HUDEP-2 (cell line): ENCODE results near the gene ENAH.
"Not testable (repeated sequence)": the region's sequence is repeated elsewhere in the genome, so short reads cannot be mapped to it uniquely, and the experiment has no call there.

ENCODE experiments used
- DNase-seq, 76 experiments: peaks; one replicate each; lab custom pipeline; 2025; ENCODE audit not compliant: unreplicated experiment in 76 of 76; lab: John Stamatoyannopoulos, UW

ENAH gene

DNA sequence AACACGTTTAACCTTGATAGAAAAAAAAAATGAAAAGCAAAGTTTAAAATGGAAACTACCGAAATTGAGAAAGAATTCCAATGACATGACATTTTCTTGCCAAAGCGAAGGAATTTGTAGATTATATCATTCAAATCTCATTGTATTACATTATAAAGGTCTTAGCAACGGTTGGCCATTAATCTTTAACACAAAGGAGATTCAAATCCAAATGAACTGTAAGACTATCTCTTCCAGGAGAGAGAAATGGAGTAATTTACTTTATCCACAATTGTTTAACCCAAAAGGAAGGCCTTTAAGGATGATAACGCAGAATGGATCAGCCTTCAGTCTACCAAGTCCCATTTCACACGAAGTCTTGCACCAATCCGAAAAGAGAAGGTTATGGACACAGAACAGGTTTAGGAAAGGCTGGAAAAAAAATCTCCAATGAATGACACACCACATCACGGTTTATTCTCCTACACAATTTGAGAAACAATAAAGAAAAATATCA lies 1.5 kb downstream of the ENAH start:
- no peak for DNase-seq

DNA sequence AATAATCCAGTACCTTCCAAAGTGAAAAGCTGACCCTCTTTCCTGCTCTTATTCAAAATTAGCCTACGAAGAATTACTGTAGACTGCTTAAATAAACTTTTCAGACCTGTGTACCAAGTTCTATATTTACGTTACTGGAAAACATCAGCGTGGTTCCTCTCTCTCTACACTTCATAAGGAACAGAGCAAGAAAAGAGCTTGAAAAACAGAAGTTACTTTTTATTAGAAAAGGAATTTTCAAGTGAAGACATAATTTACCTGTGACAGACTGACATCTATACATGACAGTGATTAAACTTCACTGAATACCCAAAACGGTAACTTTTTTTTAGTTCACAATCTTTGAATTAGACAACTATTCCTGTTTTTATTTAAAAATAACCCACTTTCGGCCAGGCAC lies 2.7 kb downstream of the ENAH start:
- DNase-seq = no peak

DNA sequence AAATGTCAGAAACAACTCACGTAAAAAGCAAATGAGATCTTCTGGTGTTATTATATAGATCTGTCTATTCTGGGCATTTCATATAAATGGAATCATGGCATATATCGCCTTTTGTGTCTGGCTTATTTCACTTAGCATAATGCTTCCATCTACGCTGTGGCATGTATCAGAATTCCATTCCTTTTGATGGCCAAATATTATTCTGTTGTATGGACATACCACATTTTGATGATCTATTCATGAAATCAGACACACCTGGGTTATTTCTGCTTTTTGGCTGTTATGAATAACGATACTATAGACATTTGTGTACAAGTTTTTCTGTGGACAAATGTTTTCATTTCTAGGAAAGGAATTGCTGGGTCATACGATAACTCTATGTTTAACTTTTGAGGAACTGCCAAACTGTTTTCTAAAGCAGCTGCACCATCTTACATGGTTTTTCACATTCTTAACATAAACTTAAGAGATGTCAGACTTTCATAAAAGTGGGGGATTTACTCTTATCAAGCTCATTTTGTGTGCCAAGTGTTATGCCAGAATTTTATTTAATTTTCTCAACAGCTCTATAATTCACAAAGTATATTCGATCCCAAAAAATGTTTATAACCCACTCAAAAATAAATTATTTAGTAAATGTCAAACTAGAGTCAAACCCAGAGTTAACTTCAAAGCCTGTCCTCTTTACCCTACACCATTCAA lies 7.6 kb downstream of the ENAH start:
- no peak for DNase-seq

DNA sequence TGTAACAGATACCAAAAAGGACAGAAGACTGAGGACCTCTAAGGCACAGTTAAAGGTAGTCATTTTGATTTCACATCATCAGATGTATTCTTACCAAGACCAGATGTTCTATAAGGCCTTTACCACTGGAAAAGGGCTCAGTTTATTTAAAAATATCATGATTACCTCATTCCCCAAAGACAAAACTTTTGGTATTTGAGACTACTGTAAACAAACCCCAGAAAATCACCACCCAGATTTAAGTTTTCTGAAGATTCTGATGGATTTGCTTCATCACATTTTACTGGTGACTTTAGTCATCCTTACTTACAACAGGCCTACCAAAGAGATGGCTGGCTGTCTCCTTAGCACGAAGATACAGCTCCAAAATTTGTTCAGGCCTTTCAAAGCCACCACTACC lies 8.3 kb downstream of the ENAH start:
- no peak for DNase-seq

DNA sequence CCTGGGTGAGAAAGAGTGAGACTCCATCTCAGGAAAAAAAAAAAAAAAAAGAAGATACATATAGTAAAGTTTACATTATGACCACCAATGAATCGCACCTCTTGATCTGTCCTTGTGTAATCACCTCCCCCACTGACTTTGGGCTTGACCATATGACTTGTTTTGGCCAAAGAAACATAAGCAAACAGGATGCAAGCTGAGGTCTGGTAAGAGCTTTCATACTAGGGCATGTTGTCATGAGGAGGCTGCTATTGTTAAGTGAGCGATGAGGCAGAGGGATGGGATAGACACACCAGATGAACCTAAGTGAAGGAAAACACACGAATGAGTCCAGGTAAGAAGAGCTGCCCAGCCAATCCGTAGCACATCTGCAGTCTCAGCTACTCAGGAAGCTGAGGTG lies 10.7 kb downstream of the ENAH start:
- no peak for DNase-seq

DNA sequence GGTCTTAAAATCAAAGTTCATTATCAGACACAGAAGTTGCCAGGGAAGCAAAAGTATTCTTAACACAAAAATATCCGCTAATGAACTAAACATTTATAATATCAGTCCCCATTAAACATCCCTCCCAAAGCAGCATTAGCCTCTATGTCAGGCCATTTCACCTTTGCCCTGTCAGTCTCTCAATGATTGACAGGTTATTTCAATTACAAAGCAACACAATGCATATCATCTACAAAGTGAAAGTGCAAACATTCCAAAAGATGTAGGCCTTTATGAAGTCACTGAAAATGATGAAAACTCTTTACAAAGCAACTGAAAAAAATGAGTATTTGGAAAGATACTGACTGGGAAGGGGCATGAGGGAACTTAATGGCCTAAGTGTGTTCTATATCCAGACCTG lies 14.1 kb downstream of the ENAH start:
- no peak for DNase-seq

DNA sequence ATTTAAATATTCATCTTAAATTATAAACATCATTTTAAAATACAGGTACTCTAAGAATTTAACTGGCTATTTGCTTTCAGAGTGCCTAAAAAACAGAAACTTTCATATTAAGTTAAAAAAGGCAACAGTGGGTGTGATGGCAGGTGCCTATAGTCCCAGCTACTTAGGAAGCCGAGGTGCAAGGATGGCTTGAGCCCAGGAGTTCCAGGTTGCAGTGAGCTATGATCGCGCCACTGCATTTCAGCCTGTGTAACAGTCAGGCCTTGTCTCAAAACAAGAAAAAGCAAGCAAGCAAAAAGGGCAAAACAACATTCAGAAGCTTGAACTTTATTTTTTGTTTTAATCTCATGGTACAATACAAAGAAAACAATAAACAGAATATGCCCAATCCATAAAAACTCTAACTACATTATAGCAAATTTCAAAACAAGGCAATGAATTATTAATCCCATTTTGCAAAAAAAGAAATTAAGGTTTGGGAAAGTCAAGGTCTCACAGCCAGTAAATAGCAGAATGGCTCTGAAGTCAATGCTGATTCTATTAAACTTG lies 15.2 kb downstream of the ENAH start:
- DNase-seq = no peak

DNA sequence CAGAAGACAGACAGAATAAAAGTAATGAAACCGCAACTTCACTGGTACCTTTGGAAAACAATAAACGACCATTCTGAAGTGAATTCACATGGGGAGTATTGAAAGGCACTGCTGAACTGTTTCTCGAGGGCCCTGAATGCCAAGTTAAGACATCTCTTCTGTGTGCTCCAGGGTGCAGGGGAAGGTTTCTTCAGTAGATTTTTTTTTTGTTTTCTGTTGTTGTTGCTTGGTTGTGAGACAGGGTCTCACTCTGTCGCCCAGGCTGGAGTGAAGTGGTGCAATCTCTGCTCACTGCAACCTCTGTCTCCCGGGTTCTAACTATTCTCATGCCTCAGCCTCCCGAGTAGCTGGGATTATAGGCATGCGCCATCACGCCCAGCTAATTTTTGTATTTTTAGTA lies 15.9 kb downstream of the ENAH start:
- not testable (repeated sequence) for DNase-seq

DNA sequence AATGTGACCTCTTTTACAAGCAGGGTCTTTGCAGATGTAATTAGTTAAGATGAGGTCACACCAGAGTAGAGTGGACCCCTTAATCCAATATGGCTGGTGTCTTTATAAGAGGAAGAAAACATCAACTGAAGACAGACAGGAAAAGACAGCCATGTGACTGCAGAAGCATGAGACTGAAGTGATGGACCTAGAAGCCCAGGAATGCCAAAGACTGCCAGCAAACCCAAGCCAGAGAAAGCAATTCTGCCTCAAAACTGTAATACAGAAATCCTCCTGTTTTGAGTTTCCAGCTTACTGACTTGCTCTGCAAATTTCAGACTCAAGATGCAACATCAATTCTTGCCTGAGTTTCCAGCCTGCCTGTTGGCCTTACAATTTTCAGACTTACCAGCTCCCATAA lies 17.3 kb downstream of the ENAH start:
- DNase-seq = no peak

DNA sequence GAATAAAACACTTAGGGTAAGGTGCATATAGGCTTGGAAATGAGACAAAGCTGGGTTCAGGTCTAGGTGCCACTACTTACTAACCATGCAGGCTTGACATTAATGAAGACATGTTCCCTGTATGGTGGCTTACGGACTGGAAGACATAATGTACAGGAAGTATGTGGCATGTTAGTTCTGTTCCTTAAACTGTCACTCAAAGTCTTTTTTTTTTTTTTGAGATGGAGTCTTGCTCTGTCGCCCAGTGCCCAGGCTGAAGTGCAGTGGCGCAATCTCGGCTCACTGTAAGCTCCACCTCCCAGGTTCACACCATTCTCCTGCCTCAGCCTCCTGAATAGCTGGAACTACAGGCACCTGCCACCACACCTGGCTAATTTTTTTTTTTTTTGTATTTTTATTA lies 20.1 kb downstream of the ENAH start:
- not testable (repeated sequence) for DNase-seq

DNA sequence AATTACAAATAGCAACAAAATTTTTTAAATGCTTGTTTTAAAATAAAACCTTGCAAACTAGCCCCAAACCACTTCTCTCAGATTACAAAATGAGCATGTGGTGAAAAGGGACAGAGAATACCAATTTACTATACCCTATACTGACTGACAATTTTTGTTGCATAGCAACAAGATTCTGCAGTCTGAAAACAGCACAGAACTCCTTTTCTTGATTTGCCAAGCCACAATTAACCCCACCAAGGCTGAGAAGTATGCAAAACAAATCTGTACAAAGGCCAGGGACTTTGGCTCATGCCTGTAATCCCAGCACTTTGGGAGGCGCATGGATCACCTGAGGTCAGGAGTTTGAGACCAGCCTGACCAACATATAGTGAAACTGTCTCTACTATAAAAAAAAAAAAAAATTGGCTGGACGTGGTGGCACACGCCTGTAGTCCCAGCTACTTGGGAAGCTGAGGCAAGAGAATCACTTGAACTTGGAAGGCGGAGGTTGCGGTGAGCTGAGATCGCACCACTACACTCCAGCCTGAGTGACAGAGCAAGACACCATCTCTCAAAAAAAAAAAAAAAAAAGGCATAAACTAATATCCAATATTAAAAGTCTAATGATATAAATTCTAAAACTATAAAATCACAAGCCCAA lies 21.8 kb downstream of the ENAH start:
- no peak for DNase-seq

DNA sequence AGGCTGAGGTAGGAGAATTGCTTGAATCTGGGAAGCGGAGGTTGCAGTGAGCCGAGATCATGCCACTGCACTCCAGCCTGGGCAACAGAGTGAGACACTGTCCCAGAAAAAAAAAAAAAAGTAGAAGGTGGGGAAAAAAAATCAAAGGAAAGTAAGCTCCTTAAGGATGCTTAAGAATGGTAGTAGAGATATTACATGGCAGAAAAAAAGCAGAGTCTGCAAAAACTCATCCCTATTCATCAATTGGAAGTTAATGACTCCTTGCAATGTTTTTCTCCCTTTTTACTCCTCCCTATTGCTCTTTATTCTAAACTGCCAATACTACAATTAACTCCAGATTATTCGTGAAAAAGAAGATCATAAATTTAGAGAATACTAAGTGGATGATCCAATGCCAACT lies 23.4 kb downstream of the ENAH start:
- DNase-seq = no peak

DNA sequence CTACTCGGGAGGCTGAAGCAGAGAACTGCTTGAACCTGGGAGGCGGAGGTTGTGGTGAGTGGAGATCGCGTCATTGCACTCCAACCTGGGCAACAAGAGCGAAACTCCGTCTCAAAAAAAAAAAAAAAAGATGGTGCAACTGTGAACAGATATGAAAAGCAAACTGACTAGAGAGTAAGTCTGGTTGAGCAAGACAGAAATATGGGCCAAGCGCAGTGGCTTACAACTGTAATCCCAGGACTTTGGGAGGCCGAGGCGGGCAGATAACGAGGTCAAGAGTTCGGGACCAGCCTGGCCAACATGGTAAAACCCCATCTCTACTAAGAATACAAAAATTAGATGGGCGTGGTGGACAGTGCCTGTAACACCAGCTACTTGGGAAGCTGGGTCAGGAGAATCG lies 24.1 kb downstream of the ENAH start:
- DNase-seq = not testable (repeated sequence)

DNA sequence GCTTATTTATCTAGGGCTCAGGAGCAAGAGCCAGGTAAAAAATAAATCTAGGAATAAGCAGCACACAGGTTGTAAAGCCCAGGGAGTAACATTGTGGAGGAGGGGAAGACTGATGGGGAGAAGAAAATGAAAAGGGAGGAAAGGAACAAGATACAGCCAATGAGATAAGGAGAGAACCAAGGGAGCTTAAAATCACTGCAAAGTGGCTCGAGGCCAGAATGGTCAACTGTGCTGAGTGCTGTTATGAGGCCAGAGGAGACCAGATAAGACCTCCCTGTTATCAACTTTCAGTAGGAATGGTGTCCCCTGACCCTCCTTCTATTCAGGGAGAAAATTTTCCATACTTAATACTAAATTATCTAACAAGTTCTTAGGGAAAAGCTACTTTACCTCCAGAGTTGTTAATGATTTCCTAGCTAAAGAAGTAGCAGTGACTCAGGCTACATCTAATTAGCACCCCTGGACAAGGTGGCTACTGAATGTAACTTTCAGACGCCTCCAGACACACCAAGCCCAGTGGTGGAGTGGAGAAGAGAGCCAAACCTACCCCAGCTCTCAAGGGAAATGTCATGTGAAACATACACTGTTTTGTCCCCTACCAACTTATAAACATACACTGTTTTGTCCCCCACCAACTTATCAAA lies 25.5 kb downstream of the ENAH start:
- DNase-seq = no peak

DNA sequence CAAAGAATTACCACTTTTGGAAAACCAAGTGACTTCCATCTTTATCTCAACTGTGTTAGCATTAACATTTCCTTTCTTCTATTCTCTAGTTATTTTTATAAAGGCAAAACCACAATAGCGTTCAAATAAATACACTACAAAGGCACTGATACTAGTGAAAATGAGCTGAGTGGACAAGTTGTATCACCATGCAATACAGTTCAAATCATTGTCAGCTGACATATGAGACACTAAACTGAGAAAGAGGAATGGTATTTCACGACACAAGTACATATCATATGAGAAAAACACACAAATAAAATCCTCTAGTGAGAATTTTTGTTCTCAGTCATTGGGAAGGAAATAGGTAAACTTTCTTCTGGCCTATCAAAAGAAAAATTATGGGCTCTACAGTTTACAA lies 26.2 kb downstream of the ENAH start:
- no peak for DNase-seq

DNA sequence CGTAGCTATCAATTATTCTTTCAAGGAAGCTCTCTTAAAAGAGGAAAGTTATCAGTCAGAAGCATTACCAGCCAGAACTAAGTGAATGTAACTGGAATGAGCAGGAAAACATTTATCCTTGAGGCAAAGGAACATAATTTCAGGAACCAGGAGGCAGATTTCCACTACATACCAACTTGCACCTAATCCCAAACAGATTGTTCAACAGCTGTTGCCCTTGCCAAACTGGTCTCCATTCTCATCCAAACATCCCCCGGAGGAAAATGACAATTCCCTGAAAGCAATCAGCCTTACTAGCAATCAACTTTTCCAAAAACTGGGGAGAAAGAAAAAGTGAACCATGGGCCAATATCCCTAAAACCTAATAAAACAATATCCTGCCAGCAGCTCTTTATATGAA lies 35.0 kb downstream of the ENAH start:
- no peak for DNase-seq

DNA sequence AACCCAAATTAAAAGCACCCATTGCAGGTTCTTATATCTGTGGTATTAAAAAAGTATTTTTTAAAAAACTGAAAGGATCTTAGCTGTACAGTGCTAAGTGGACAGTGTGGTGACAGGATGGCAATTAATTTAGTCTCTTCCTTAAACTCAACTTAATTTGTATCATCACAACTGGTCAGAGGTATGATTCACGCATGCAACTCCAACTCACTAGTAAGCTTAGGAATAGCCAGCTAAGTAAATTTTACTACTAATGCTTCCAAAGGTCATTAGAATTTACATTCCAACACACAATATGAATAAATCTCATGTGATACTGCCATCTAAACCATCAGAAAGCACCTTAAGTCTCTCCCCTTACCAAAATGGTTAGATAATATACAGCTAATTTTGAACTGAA lies 35.4 kb downstream of the ENAH start:
- no peak for DNase-seq

DNA sequence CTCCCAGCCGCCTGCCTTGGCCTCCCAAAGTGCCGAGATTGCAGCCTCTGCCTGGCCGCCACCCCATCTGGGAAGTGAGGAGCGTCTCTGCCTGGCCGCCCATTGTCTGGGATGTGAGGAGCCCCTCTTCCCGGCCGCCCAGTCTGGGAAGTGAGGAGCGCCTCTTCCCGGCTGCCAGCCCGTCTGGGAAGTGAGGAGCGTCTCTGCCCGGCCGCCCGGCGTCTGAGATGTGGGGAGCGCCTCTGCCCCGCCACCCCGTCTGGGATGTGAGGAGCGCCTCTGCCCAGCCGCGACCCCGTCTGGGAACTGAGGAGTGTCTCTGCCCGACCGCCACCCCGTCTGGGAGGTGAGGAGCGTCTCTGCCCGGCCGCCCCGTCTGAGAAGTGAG lies 37.5 kb downstream of the ENAH start:
- DNase-seq = not testable (repeated sequence)

DNA sequence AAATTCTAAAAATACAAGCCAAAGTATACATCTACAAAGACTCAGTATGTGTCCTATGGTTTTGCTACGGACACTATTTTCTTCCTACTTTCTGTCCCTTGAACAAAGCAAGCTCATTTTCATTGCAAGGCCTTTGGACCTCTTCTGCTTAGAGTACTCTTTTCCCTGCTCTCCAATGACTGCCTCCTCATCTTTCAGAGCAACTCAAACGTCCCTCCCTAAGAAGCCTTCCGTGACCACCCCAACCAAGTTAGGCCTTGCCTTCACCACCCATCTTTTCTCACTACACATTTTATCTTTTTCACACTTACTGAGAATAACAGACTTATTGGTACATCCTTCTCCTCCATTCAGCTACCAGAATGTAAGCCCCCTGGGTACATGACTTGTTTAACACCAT lies 39.9 kb downstream of the ENAH start:
- DNase-seq = no peak

DNA sequence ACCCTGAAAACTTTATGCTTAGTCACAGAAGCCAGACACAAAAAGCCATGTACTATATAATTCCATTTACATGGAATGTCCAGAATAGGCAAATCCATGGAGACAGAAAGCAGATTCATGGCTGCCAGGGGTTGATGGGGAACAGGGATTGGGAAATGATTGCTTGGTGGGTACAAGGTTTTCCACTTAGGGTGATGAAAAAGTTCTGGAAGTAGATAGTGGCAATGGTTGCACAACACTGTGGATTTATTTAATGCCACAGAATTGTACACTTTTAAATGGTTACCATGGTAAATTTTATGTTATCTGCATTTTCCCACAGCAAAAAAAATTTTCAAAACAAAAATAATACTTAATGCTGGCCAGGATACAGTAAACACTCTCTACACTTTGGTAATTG lies 40.6 kb downstream of the ENAH start:
- DNase-seq = no peak

DNA sequence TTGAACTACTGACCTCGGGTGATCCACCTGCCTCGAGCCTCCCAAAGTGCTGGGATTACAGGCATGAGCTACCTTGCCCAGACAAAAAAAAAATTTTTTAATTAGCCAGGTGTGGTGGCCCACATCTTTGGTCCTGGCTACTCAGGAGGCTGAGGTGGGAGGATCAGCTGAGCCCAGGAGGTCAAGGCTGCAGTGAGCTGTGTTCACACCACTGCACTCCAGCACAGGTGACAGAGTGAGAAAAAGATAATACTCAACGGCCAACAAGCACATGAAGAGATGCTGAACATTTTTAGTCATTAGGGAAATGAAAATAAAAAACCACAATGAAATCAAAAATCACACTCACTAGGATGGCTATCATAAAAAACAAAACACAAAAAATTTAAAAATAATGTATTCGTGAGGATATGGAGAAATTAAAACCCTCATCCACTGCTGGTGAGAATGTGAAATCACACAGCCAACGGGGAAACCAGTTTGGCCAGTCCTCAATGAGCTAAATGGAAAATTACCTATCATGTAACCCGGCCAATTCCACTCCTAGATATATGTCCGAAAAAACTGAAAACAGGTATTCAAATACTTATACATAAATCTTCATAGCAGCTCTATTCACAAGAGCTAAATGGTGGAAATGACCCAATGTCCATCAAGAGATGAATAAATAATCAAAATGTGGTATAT lies 41.2 kb downstream of the ENAH start:
- DNase-seq = no peak
